GM19099 (cell line): ENCODE measurements around the gene CARHSP1.

Experiments
- POLR2A ChIP-seq: IDR thresholded peaks from 3 replicates; pipeline ENCODE4 v1.6.1; 2011; ENCODE audit warnings: low read depth; ENCODE audit not compliant: insufficient read length; ENCODE audit errors: extremely low read depth

CARHSP1 gene

DNA sequence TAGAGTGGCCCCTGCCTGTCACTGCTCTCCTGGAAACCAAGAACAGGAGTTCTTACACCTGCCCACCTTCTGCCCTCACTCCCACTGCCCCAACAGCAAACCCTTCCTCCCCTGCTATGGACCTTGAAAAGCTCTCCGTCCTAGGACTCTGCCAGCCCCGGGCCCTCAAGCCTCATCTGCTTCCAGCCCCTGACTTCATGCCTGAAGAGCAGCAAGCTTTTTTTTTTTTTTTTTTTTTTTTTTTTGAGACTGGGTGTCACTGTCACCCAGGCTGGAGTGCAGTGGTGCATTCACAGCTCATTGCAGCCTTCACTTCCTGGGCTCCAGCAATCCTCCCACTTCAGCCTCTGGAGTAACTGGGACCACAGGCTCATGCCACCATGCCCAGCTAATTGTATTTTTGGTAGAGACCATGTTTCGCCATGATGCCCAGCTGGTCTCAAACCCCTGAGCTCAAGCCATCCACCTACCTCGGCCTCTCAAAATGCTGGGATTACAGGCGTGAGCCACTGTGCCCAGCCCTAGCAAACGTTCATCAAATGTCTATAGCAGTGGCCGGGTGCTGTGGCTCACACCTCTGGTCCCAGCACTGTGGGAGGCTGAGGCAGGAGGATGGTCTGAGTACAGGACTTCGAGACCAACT lies 16.9 kb downstream of the CARHSP1 start:
- no peak for TF ChIP-seq POLR2A

DNA sequence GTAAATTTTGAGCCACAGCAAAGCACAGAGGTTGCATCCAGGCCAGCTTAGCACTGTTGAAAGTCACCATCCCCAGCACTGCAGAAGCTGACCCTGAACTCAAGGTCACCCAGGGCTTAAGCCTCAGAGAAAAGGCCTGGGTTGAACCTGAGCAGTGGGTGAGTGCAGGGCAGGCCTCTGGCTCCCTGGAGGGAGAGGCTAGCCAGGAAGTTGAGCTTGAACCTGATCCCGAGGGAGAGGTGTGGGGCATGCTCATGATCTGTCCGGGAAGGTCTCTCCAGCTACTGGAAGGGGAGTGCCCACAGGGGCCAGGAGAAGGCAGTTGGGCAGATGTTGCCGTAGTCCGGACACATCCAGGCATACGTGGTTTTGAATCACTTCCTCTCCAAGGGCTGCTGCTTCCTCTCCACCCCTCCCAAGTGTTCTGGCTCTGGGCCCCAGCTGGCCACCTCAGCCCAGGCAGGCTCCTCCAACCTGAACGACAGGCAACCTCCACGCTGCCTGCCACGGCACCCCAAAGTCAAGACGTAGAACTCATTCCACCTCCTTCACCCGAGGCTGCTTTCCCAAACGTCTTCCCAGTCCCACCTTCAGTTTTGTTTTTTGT lies 18.4 kb downstream of the CARHSP1 start:
- no peak for TF ChIP-seq POLR2A

DNA sequence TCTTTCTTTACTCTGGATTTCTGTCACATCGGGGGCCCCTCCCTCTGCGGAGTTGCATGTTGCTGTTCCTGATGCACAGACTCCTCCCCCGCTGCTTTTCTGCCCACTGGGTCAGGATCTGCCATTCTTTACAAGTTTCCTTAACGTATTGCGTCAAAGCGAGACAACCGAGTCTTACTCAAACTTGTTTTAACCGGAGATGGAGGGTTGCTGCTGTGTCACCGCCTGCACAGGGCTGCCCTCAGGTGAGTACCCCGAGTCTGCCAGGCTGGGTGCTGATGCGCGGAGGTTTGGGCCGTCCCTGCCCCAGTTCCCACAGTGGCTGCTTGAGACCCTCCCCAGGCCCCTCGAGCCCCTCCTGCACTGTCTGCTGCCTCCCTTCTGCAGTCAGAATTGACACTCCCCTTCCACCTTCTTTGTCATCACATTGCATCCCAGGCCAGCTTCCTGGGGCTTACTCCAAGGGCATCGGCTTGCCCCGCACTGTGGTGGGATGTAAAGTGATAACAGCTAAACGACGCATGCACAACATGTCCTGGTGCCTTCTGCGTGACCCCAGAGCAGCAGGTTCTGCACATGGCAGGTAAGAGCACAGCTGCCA lies 19.3 kb downstream of the CARHSP1 start:
- no peak for TF ChIP-seq POLR2A

DNA sequence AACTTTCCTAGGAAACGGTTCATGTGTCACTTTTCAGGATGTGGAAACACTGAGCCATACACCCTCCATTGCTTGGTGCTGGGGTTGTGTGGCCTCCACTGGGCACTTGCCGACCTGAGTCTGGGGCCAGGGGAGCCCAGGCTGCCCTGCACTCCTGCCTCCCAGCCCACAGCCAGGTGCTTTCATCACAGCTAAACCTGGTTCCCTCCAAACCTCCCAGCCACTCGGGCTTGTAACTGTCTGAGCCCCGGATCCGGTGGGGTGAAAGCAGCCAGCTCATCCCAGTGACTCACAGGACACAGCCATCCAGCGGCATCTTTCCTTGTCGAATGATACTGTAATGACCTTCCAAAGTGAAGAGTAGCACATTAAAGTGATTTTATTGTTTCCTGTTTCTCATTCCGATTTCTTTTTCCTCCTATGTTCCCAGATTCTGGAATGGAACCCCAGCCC lies 19.8 kb downstream of the CARHSP1 start:
- TF ChIP-seq POLR2A: no peak

DNA sequence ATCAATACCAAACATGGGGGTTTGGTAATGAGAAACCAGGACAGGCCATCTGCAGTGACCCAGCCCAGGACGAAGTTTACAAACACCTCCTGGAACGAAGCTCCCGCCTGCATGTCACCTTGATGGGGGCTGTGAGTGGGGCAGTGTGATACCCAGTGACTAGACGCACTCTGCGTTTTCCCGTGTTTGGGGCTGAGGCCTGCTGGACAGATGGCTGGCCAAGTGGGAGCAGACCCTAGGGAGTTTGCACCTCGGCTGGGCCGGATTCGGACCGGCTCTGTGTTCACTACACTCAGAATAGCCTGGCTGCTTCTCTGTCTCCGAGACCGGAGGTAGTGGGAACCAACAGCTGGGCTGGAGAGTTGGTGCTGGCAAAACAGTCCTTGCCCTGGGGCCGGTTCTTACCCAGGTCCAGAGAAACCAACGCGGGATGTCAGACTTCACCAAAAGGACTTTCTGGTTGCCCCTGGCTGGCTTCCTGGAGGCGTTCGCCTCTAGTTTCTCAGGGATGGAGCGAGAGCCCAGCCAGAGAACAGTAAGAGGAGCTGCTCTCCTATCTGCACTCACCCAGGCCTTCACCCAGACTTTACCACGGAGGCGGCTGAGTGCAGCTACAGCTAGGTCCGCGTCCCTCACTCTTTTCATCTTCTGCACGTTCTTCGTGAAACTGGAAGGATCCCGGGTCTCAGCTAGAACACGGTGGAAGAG lies 20.4 kb downstream of the CARHSP1 start:
- TF ChIP-seq POLR2A: no peak

DNA sequence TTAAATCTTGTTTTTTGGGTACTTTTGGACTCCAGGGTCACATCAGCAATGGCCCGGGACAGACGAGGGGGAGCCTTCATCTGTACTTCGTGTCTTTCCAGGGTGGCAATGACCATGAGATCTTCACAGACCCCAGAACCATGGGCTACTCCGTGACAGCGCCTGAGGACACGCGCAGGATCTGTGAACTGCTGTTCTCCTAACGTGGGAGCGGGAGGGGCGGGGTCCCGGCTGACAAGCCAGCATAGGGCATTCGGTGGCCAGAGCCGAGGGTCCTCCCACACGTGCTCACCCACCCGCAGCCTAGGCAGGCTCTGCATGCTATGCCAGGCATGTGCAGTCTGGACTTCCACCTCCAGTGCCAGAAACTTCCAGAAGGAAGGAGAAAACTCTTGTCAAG lies 21.2 kb downstream of the CARHSP1 start:
- no peak for TF ChIP-seq POLR2A

DNA sequence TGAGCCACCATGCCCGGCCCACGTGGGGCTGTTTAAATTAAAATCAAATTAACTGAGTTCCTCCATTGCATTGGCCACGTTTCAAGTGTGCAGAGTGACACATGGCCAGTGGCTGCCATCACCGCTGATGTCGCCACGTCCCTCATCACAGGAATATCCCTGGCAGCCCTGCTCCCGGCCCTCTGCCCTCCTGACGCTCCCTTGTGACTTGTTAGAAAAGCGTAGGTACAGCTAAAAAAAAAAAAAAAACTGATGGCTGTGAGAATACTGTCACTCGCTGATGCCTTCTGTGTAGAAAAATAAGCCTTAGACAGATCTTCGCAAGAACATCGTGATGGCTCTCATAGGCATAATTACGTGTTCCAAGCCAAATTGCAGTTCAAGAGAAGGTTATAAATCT lies 21.7 kb downstream of the CARHSP1 start:
- TF ChIP-seq POLR2A: no peak

DNA sequence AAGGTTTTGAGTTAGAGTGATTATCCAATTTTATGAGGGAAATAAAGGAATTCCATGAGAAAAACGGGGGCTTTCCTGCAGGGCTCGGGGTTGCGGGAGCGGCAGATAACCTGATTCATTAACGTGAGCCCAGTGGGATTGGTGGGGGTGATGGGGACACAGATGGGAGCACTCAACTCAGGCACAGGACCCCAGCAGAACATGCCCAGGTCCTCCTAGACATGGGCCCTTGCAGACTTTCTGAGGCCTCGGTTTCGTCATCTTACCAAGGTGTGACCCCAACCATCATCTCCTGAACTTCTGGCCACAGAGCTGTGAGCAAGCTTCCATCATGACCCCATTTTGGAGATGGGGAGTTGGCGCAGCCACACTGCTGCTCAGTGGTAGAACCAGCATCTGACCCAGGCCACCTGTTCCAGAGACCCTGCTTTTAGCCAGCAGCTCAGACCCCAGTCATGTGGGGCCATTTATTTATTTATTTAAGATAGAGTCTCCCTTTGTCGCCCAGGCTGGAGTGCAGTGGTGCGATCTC lies 22.3 kb downstream of the CARHSP1 start:
- TF ChIP-seq POLR2A: no peak

DNA sequence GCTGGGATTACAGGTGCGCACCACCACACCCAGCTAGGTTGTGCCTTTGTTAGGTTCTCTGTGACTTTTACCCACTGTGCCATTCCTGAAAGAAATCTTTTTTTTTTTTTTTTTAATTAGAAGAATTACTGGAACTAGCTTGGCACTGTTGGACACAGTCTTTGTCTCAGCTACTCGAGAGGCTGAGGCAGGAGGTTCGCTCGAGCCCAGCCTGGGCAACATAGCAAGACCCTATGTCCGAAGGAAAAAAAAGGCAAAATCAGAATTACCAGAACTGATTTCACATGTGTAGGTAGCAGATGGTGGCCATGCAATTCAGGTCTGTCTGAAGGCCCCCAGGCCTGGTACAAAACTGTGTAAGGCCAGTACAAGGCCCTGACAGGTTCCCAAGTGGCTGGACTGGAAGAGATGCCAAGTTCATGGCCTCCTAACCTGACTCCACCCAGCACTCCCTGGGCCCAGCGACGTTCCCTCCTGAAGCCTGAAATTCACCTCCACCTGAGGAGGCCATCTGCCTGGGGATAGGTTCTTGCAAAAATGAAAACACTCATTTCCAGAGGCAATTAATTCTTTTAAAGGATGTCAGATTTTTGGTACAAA lies 23.0 kb downstream of the CARHSP1 start:
- no peak for TF ChIP-seq POLR2A

DNA sequence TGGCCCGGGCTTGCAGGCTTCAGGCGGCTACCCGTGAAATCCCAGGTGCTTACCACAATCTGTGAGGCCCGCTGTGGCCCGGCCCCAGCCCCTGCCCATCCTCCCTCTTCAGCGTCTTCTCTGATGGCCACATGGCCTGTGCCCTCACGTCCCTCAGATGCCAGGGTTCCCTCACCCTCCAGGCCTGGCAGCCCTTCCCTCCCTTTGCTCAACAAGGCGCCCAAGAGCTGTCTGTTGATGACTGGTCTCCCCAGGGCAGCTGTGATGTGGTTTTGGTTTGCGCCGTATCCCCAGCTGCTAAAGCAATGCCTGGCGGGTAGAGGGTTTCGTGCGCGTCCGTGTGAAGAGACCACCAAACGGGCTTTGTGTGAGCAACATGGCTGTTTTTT lies 36.1 kb downstream of the CARHSP1 start:
- no peak for TF ChIP-seq POLR2A

DNA sequence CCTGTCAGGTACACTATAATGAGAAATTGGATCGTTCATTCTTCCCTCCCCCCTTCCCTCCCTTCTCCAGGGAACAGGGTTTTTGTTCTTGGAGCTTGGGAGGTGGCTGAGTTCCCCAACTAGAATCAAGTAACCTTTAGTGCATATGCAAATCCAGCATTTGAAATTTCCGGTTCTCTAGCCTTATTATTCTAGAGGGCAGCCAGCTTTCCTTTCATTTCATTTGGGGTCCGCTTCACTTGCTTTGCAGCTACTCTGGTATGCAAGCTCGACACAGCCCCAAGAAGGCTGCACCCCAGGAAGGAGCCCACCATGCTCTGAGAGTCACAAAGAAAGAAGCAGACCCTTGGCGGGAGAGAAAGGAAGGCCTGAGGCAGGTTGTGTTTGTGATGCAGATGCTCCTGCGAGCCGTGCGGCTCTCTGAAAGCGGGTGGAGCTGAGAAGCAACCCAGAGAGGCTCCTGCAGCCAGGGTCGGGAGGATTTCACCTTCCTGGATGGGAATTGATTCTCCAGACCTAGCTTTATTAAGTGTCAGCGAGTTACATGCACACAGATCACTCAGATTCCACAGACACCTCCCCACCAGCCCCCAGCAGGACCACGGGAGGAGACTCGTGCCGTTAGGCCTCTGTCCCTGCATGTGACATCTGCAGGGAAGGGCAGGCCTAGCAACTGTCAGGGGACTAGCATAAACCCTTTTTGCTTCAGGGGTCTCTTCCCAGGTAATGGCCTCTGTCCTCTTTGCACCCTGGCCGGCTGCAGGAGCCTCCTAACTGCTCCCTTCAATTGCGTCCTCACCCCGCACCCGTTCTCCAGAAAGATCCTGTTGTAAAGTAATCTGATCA lies 36.7 kb downstream of the CARHSP1 start:
- TF ChIP-seq POLR2A: no peak

DNA sequence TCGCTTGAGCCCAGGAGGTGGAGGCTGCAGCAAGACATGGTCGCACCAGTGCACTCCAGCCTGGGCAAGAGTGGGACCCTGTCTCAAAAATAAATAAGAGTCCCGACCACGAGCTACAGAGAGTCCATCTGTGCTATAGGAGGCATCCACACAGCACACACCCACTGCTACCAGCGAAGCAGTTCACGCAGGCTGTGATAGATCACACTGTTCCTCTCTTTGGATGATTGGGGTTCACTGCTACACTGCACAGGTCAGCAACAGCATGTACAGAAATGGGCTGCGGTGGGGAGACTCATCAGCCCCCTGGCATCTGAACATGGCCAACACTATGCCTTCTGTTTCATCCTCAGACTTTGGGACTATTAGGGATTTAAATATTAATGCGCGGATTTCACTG lies 37.4 kb downstream of the CARHSP1 start:
- TF ChIP-seq POLR2A: no peak

DNA sequence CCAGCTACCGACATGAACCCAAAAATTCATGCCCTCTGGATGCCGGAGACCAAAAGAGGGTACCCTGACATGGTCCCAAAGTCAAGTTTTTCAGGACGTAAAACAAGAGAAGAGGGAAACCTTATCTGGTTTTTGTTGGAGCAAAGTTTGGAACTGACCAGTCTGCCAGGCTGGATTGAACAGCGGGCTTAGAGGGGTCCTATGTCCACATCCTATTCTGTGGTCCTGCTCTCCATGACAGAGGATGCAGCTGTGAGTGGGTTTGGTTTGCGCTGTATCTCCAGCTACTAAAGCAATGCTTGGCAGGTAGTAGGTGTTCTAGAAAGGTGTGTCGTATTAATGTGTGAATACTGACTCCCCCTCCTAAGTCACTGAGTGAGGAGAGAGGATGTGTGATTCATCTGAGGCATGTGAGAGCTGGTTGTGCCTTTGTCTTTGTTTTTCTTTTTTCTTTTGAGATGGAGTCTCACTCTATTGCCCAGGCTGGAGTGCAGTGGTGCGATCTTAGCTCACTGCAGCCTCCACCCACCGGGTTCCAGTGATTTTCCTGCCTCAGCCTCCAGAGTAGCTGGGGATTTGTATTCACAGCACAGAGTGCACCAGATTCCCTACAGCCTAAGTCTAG lies 40.2 kb downstream of the CARHSP1 start:
- TF ChIP-seq POLR2A: no peak
